Common myeloid progenitor, CD34-positive (primary cell): Measurements from ENCODE around the gene MACO1.
"Not testable (repeated sequence)": the region's sequence is repeated elsewhere in the genome, so short reads cannot be mapped to it uniquely, and the experiment has no call there.

Experiments used
- CTCF ChIA-PET: fragments of 350-600 bp; sonication (Branson Sonifier 250); formaldehyde crosslinking; loops from one replicate; lab custom pipeline; 2021; ENCODE audit warnings: antibody characterized with exemption; lab: Charles Lee
- POLR2A ChIA-PET: fragments of 350-600 bp; sonication (Branson Sonifier 250); formaldehyde crosslinking; loops from one replicate; lab custom pipeline; 2021; ENCODE audit warnings: antibody characterized with exemption; lab: Charles Lee
- DNase-seq, 3 donors: peaks; one replicate each; pipeline versions ENCODE4 v3.0.0 to v3.0.0-alpha.2; 2013
- H3K27ac ChIP-seq, 2 experiments: 1 replicate in 1 of 2; 2 replicates in 1 of 2; pipeline ENCODE4 v1.7.0; 2013; ENCODE audit warnings: inconsistent platforms in 2 of 2, low read length in 2 of 2, mild to moderate bottlenecking in 2 of 2, low read depth in 1 of 2, moderate library complexity in 1 of 2; ENCODE audit not compliant: severe bottlenecking in 2 of 2, insufficient read depth in 1 of 2, poor library complexity in 1 of 2
- H3K27me3 ChIP-seq, 5 experiments: replicated peaks in 2 of 5; 1 replicate in 3 of 5; 2 replicates in 2 of 5; pipeline versions ENCODE4 v1.6.1 to v1.7.0; 2013; ENCODE audit warnings: low read length in 4 of 5, mild to moderate bottlenecking in 2 of 5, moderate library complexity in 2 of 5, inconsistent platforms in 1 of 5; ENCODE audit not compliant: insufficient read depth in 5 of 5, control insufficient read depth in 4 of 5
- H3K36me3 ChIP-seq, 4 experiments: 1 replicate in 2 of 4; 2 replicates in 2 of 4; pipeline versions ENCODE4 v1.6.1 to v1.7.0; 2013; ENCODE audit warnings: low read length in 3 of 4, control low read depth in 1 of 4, mild to moderate bottlenecking in 1 of 4; ENCODE audit not compliant: control insufficient read depth in 4 of 4, insufficient read depth in 4 of 4
- H3K4me1 ChIP-seq, 4 experiments: 1 replicate in 3 of 4; 2 replicates in 1 of 4; pipeline versions ENCODE4 v1.6.1 to v1.7.1; 2013; ENCODE audit warnings: low read length in 3 of 4, mild to moderate bottlenecking in 3 of 4, control low read depth in 1 of 4, inconsistent platforms in 1 of 4, moderate library complexity in 1 of 4; ENCODE audit not compliant: control insufficient read depth in 4 of 4, insufficient read depth in 4 of 4; ENCODE audit errors: control extremely low read depth in 1 of 4
- H3K4me3 ChIP-seq, 7 experiments: 1 replicate in 4 of 7; 2 replicates in 3 of 7; pipeline versions ENCODE4 v1.5.1 to v1.7.0; 2013; ENCODE audit warnings: mild to moderate bottlenecking in 7 of 7, low read length in 6 of 7, moderate library complexity in 6 of 7, inconsistent platforms in 2 of 7, low read depth in 2 of 7, control low read depth in 1 of 7; ENCODE audit not compliant: insufficient read depth in 4 of 7, control insufficient read depth in 1 of 7; ENCODE audit errors: extremely low read depth in 1 of 7
- H3K9me3 ChIP-seq, 5 experiments: 1 replicate in 4 of 5; 2 replicates in 1 of 5; pipeline versions ENCODE4 v1.6.1 to v1.7.1; 2013; ENCODE audit warnings: low read length in 4 of 5, mild to moderate bottlenecking in 2 of 5, inconsistent platforms in 1 of 5, low read depth in 1 of 5, moderate library complexity in 1 of 5; ENCODE audit not compliant: control insufficient read depth in 4 of 5, insufficient read depth in 2 of 5; ENCODE audit errors: control extremely low read depth in 1 of 5
- WGBS: methylation state at CpG from one replicate; pipeline ENCODE4 v1.1.5; 2013; ENCODE audit not compliant: insufficient coverage; 5-methylcytosine and 5-hydroxymethylcytosine counted together

The MACO1 gene

DNA sequence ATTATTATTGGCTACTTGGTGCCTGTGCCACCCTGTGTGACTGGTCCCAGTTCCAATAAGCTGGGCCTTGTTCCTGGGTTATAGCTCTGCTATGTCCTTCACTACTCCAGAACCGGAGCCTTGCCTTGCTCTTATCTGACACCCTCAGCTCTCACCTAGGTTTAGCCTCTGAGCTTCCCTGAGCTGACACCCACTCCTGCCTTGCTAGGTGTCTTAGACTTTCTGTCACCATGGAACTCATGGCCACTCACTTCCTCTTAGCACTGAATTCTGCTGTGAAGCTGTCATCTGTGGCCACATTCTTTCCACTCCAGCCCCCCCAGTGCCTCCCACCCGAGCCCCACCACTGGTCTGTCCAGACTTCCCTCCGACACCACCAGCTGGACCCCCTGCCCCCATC, 41.0 kb upstream of the MACO1 start:
- H3K27me3 ChIP-seq, H3K36me3 ChIP-seq, H3K9me3 ChIP-seq, H3K27ac ChIP-seq, POLR2A ChIA-PET, CTCF ChIA-PET, H3K4me1 ChIP-seq, H3K4me3 ChIP-seq, DNase-seq: not testable (repeated sequence)
- WGBS: 72% methylated on average over 3 of the region's 3 CpGs

GRCh38 chr1:25392841-25393240, 37.9 kb upstream of the MACO1 start:
- Histone ChIP-seq H3K9me3 (no peaks in the 10 kb centered on the region), H3K4me1 (no peaks in the 10 kb centered on the region), H3K27me3 (no peaks in the 10 kb centered on the region), H3K27ac (no peak overlapping the region), H3K36me3 (no peaks in the 10 kb centered on the region), H3K4me3 (no peak overlapping the region)
- POLR2A ChIA-PET: no interaction called here
- no peak for DNase-seq
- 96% methylated on average over 5 of the region's 6 CpGs for WGBS
- CTCF ChIA-PET: interaction anchor here (1.1 kb wide), 1 partner anchor 128 kb away, joined by 3 read pairs; no protein-coding TSS in a partner anchor

DNA sequence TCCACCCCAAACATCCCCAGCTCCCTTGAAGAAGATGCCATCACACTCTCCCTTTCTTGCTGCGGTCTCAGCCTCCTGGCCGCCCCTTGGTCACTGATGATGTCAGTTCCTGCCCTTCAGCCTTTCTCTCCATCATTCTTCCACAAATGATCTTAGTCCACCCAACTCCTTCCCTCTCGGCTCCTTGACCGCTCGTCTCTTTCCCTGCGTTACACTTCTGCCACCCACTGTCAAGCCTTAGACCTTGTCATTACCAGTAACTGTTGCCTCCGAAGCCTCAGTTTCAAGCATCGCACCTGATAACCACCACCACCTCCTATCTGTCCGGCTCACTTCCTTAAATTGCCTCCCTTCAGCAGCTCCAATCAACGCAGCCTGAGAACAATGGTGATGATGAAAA, 33.1 kb upstream of the MACO1 start:
- whole genome bisulfite sequencing: 100% methylated on average over 2 of the region's 10 CpGs
- CTCF ChIA-PET, H3K27me3 ChIP-seq, H3K27ac ChIP-seq, POLR2A ChIA-PET, DNase-seq, H3K4me3 ChIP-seq, H3K36me3 ChIP-seq, H3K4me1 ChIP-seq, H3K9me3 ChIP-seq: not testable (repeated sequence)

- POLR2A ChIA-PET, H3K4me3 ChIP-seq, H3K36me3 ChIP-seq, CTCF ChIA-PET, DNase-seq, H3K9me3 ChIP-seq, H3K27ac ChIP-seq, H3K27me3 ChIP-seq, H3K4me1 ChIP-seq: not testable (repeated sequence)
- WGBS: no CpG with 5 or more reads among the region's 2 CpGs
Observed at GRCh38 chr1:25398079-25398478, 32.6 kb upstream of the MACO1 start.

- DNase-seq, H3K27me3 ChIP-seq, H3K27ac ChIP-seq, H3K9me3 ChIP-seq, H3K4me3 ChIP-seq, POLR2A ChIA-PET, H3K4me1 ChIP-seq, H3K36me3 ChIP-seq: not testable (repeated sequence)
- WGBS: no CpG with 5 or more reads among the region's 8 CpGs
- CTCF ChIA-PET: interaction anchor here (0.6 kb wide), 1 partner anchor 34 kb away, joined by 3 read pairs; no protein-coding TSS in a partner anchor
Observed at GRCh38 chr1:25402947-25403803, 27.5 kb upstream of the MACO1 start.

GRCh38 chr1:25405731-25406305, 24.9 kb upstream of the MACO1 start:
- DNase-seq, H3K9me3 ChIP-seq, H3K4me3 ChIP-seq, H3K27me3 ChIP-seq, H3K4me1 ChIP-seq, POLR2A ChIA-PET, H3K36me3 ChIP-seq, H3K27ac ChIP-seq: not testable (repeated sequence)
- CTCF ChIA-PET: interaction anchor here (0.9 kb wide), 1 partner anchor 115 kb away, joined by 3 read pairs; no protein-coding TSS in a partner anchor
- WGBS: no CpG with 5 or more reads among the region's 12 CpGs
